H1 (cell line): ENCODE measurements around the gene ADA. TPM values are rescaled to one million over a fixed set of nuclear protein-coding genes. Genes with fewer than 3 reads are reported as not detected.

Experiments used
- CTCF ChIA-PET: fragments of 300-600 bp; sonication (Branson Sonifier 250); formaldehyde crosslinking; loops from one replicate; lab custom pipeline; 2021; ENCODE audit not compliant: partially characterized antibody; lab: Charles Lee
- POLR2A ChIA-PET: fragments of 300-600 bp; sonication (Branson Sonifier 250); formaldehyde crosslinking; loops from one replicate; lab custom pipeline; 2021; ENCODE audit warnings: inconsistent platforms; ENCODE audit not compliant: partially characterized antibody; lab: Charles Lee
- DNase-seq, 2 experiments: peaks; one replicate each; pipeline versions ENCODE4 v3.0.0 to v3.0.0-alpha.2; 2010 to 2022; ENCODE audit warnings: low spot score in 2 of 2, low read depth in 1 of 2, mixed read lengths in 1 of 2
- FAIRE-seq: peaks from 2 replicates; lab custom pipeline; 2011; peaks lifted over from hg19 to GRCh38; lab: Jason Lieb, UNC
- H2AFZ ChIP-seq: 2 replicates; pipeline ENCODE4 v1.8.1; 2012; ENCODE audit warnings: low read length, inconsistent platforms
- H2AK5ac ChIP-seq: 2 replicates; pipeline ENCODE4 v1.6.1; 2013; ENCODE audit warnings: low read depth, low read length
- H2BK120ac ChIP-seq: replicated peaks from 2 replicates; pipeline ENCODE3; 2013; ENCODE audit warnings: low read depth, low read length, inconsistent platforms
- H2BK12ac ChIP-seq: 2 replicates; pipeline ENCODE4 v1.6.1; 2013; ENCODE audit warnings: low read depth, low read length
- H2BK15ac ChIP-seq: 2 replicates; pipeline ENCODE4 v1.6.1; 2013; ENCODE audit warnings: low read length
- H2BK20ac ChIP-seq: 2 replicates; pipeline ENCODE4 v1.6.1; 2013; ENCODE audit warnings: low read length
- H2BK5ac ChIP-seq: 2 replicates; pipeline ENCODE4 v1.6.1; 2013; ENCODE audit warnings: low read depth, low read length
- H3K14ac ChIP-seq: 2 replicates; pipeline ENCODE4 v1.6.1; 2013; ENCODE audit warnings: inconsistent platforms; ENCODE audit not compliant: insufficient read length
- H3K18ac ChIP-seq: 2 replicates; pipeline ENCODE4 v1.6.1; 2013; ENCODE audit warnings: low read length; ENCODE audit errors: extremely low read depth
- H3K23ac ChIP-seq: 2 replicates; pipeline ENCODE4 v1.6.1; 2013; ENCODE audit warnings: inconsistent platforms; ENCODE audit not compliant: insufficient read length
- H3K23me2 ChIP-seq: 2 replicates; pipeline ENCODE4 v1.6.1; 2013; ENCODE audit warnings: low read depth, low read length
- H3K27ac ChIP-seq: 2 replicates; pipeline ENCODE4 v1.6.1; 2011; ENCODE audit warnings: low read depth, low read length, inconsistent platforms
- H3K27me3 ChIP-seq, 4 experiments: replicated peaks in 1 of 4; 1 replicate in 1 of 4; 2 replicates in 3 of 4; pipeline versions ENCODE4 v1.6.1 to v1.8.1; 2011 to 2013; ENCODE audit warnings: low read length in 3 of 4, mild to moderate bottlenecking in 3 of 4, inconsistent platforms in 2 of 4, mixed read lengths in 2 of 4, moderate library complexity in 1 of 4; ENCODE audit not compliant: control insufficient read depth in 3 of 4, insufficient read depth in 3 of 4; ENCODE audit errors: extremely low read depth in 1 of 4
- H3K36me3 ChIP-seq, 4 experiments: 2 replicates each; pipeline versions ENCODE4 v1.6.1 to v1.8.1; 2011 to 2013; ENCODE audit warnings: mild to moderate bottlenecking in 4 of 4, low read length in 3 of 4, moderate library complexity in 2 of 4, control low read depth in 1 of 4, inconsistent platforms in 1 of 4; ENCODE audit not compliant: insufficient read depth in 4 of 4, control insufficient read depth in 2 of 4
- H3K4ac ChIP-seq: replicated peaks from 2 replicates; pipeline ENCODE3; 2013; ENCODE audit warnings: low read length, low read depth, mixed read lengths, inconsistent platforms; ENCODE audit not compliant: insufficient read length
- H3K4me1 ChIP-seq, 4 experiments: replicated peaks in 1 of 4; 1 replicate in 1 of 4; 2 replicates in 3 of 4; pipeline versions ENCODE4 v1.6.1 to v1.8.1; 2011 to 2013; ENCODE audit warnings: low read length in 3 of 4, inconsistent platforms in 2 of 4, mixed read lengths in 1 of 4; ENCODE audit not compliant: insufficient read depth in 4 of 4, control insufficient read depth in 3 of 4
- H3K4me2 ChIP-seq, 2 experiments: 2 replicates each; pipeline versions ENCODE4 v1.6.1 to v1.8.1; 2011 to 2013; ENCODE audit warnings: low read depth in 2 of 2, low read length in 2 of 2, control low read depth in 1 of 2, inconsistent platforms in 1 of 2, mild to moderate bottlenecking in 1 of 2; ENCODE audit not compliant: insufficient read depth in 1 of 2
- H3K4me3 ChIP-seq, 4 experiments: fragments of 200-600, 300-600 bp in 1 of 4; sonication (generic), shearing (Covaris generic), sonication (Bioruptor Twin) in 1 of 4; 2 replicates each; pipeline versions ENCODE4 v1.5.1 to v1.8.1; 2011 to 2016; ENCODE audit warnings: low read length in 4 of 4, low read depth in 3 of 4, control low read depth in 2 of 4, inconsistent platforms in 2 of 4, mild to moderate bottlenecking in 2 of 4, mixed read lengths in 1 of 4, moderate library complexity in 1 of 4; ENCODE audit not compliant: insufficient read depth in 2 of 4; ENCODE audit errors: extremely low read depth in 1 of 4
- H3K56ac ChIP-seq: replicated peaks from 2 replicates; pipeline ENCODE3; 2013; ENCODE audit warnings: low read depth, mild to moderate bottlenecking, mixed read lengths, low read length, inconsistent platforms; ENCODE audit not compliant: insufficient read length
- H3K79me1 ChIP-seq: 2 replicates; pipeline ENCODE4 v1.6.1; 2013; ENCODE audit warnings: low read depth, low read length, control low read depth
- H3K79me2 ChIP-seq, 2 experiments: 2 replicates each; pipeline versions ENCODE4 v1.6.1 to v1.8.1; 2012 to 2013; ENCODE audit warnings: low read length in 2 of 2, mild to moderate bottlenecking in 2 of 2, inconsistent platforms in 1 of 2; ENCODE audit not compliant: insufficient read depth in 2 of 2, control insufficient read depth in 1 of 2
- H3K9ac ChIP-seq, 4 experiments: replicated peaks in 1 of 4; 1 replicate in 1 of 4; 2 replicates in 3 of 4; pipeline versions ENCODE4 v1.6.1 to v1.8.1; 2011 to 2013; ENCODE audit warnings: low read depth in 3 of 4, low read length in 3 of 4, control low read depth in 2 of 4, mild to moderate bottlenecking in 2 of 4, moderate library complexity in 2 of 4, inconsistent platforms in 1 of 4; ENCODE audit errors: extremely low read depth in 1 of 4
- H3K9me3 ChIP-seq, 2 experiments: 2 replicates each; pipeline versions ENCODE4 v1.6.1 to v1.8.1; 2012 to 2013; ENCODE audit warnings: mild to moderate bottlenecking in 2 of 2, moderate library complexity in 2 of 2, control low read depth in 1 of 2, inconsistent platforms in 1 of 2, low read depth in 1 of 2, low read length in 1 of 2, mixed read lengths in 1 of 2; ENCODE audit not compliant: insufficient read depth in 2 of 2
- H4K20me1 ChIP-seq, 2 experiments: replicated peaks in 1 of 2; 2 replicates each; pipeline versions ENCODE3 to v1.8.1; 2011 to 2013; ENCODE audit warnings: inconsistent platforms in 2 of 2, low read length in 2 of 2, mild to moderate bottlenecking in 1 of 2; ENCODE audit not compliant: insufficient read depth in 2 of 2, control insufficient read depth in 1 of 2
- H4K5ac ChIP-seq: 2 replicates; pipeline ENCODE4 v1.6.1; 2013; ENCODE audit warnings: low read length, low read depth, mixed read lengths, inconsistent platforms; ENCODE audit not compliant: insufficient read length
- H4K8ac ChIP-seq: 2 replicates; pipeline ENCODE4 v1.8.0; 2013; ENCODE audit warnings: mild to moderate bottlenecking, moderate library complexity, low read length, inconsistent platforms; ENCODE audit not compliant: insufficient read depth; ENCODE audit errors: extremely low read depth
- H4K91ac ChIP-seq: replicated peaks from 2 replicates; pipeline ENCODE3; 2013; ENCODE audit warnings: low read length, mixed read lengths, inconsistent platforms; ENCODE audit not compliant: insufficient read length
- CEBPB ChIP-seq: IDR thresholded peaks from 2 replicates; pipeline ENCODE4 v1.6.1; 2012; ENCODE audit warnings: low read depth, low read length
- KDM1A ChIP-seq: fragments of 200-600, 300-600 bp; sonication (generic); IDR thresholded peaks from 2 replicates; pipeline ENCODE4 v1.7.1; 2016; ENCODE audit warnings: mild to moderate bottlenecking, low read length, borderline replicate concordance
- NRF1 ChIP-seq: IDR thresholded peaks from 2 replicates; pipeline ENCODE4 v1.6.1; 2011; ENCODE audit warnings: mild to moderate bottlenecking, low read depth, low read length, improper control_type of control experiment
- RBBP5 ChIP-seq: IDR thresholded peaks from 2 replicates; pipeline ENCODE4 v1.7.1; 2012; ENCODE audit warnings: low read depth, mild to moderate bottlenecking, inconsistent platforms, low read length, moderate library complexity, borderline replicate concordance
- RNF2 ChIP-seq: fragments of 200-900, 300-1000 bp; sonication (generic); IDR thresholded peaks from 2 replicates; pipeline ENCODE4 v1.7.1; 2016; ENCODE audit warnings: borderline replicate concordance, low read depth, mild to moderate bottlenecking, antibody characterized with exemption, low read length; ENCODE audit not compliant: poor library complexity, severe bottlenecking; ENCODE audit errors: missing control alignments
- SAP30 ChIP-seq: fragments of 300-600 bp; sonication (generic); IDR thresholded peaks from 2 replicates; pipeline ENCODE4 v1.7.1; 2012; ENCODE audit warnings: low read length, moderate library complexity, mild to moderate bottlenecking, inconsistent platforms; ENCODE audit not compliant: insufficient read depth, insufficient replicate concordance
- SIN3A ChIP-seq, 2 experiments: IDR thresholded peaks in 1 of 2; conservative IDR thresholded peaks in 1 of 2; 2 replicates each; pipeline ENCODE4 v1.6.1; 2011 to 2012; ENCODE audit warnings: low read length in 2 of 2, improper control_type of control experiment in 1 of 2, low read depth in 1 of 2, mild to moderate bottlenecking in 1 of 2
- SP1 ChIP-seq: IDR thresholded peaks from 2 replicates; pipeline ENCODE4 v1.6.1; 2011; ENCODE audit warnings: low read depth, low read length
- TAF7 ChIP-seq: optimal IDR thresholded peaks from 2 replicates; pipeline ENCODE3; 2011; ENCODE audit warnings: low read depth, mild to moderate bottlenecking, inconsistent platforms, low read length, moderate library complexity, borderline replicate concordance
- WGBS, 2 experiments: shearing (Covaris generic) in 1 of 2; methylation state at CpG; one replicate each; pipeline versions ENCODE4 v1.1.6 to v1.1.7; 2013 to 2015; ENCODE audit warnings: low lambda C conversion rate in 2 of 2, mixed read lengths in 2 of 2, inconsistent platforms in 1 of 2, low coverage in 1 of 2, missing lambda C conversion rate in 1 of 2; ENCODE audit not compliant: insufficient replicate concordance in 2 of 2, insufficient coverage in 1 of 2, insufficient read length in 1 of 2; ENCODE audit errors: extremely low coverage in 1 of 2, missing lambda C conversion rate in 1 of 2; 5-methylcytosine and 5-hydroxymethylcytosine counted together
- polyA plus RNA-seq, 7 experiments: library from polyadenylated mRNA; depleted of rRNA in 3 of 7; stranded (reverse) in 5 of 7; unstranded in 2 of 7; fragments of >200 nt in 5 of 7; fragments of 200-250 nt in 2 of 7; gene quantifications; 1 replicate in 5 of 7; 2 replicates in 1 of 7; 4 replicates in 1 of 7; pipeline versions ENCODE4 v1.2.1 to v1.2.3, GENCODE V29; 2011 to 2013; ENCODE audit warnings: missing spikeins in 2 of 7, mixed read lengths in 2 of 7
- total RNA-seq: library from RNA; stranded (reverse); fragmentation: NEBNext Ultra II Directional; extraction: Animal tissue kit (Norgen Biotek cat#: 25700); gene quantifications from 2 replicates; pipeline ENCODE4 v1.2.1, GENCODE V29; 2021
- TF ChIP-seq, protein P1 (sequence below): IDR thresholded peaks from 2 replicates; pipeline ENCODE4 v1.6.1; 2011; ENCODE audit warnings: low read length, improper control_type of control experiment
- TF ChIP-seq, protein P2 (sequence below): IDR thresholded peaks from 2 replicates; pipeline ENCODE4 v1.6.1; 2012; ENCODE audit warnings: inconsistent platforms

Gene ADA
- total and polyA plus RNA-seq, 2 of the 8 experiments (the other 6 are each of a cell fraction or from before 2014, with no cell fraction given): 19.9 to 32.8 TPM

DNA sequence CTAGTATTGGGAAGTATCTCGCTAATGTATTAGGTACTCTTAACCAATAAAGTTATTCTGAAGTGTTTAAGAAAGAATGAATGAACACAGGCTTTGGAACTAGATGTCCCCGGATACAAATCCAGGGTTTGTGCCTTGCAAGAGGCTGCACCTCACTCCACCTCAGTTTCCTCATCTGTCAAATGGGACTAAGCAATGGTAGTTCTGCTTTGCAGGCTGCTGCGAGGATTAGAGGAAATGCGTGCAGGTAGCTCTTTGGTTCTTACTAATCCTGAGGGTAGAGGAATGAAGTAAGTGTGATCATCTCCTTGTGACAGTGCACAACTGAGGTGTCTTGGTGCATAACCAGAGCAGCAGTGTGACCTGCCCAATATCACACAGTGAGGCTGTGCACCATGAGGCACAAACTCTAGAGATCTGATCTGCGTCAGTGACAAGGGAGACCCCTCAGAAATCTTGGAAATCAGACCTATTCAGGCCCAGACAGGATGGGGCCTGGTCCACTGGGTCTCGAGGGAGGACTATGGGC is 26.7 kb downstream of the ADA start:
- H3K27me3 ChIP-seq: no peaks in the 10 kb centered on the region
- no peak overlapping the region for H3K4ac ChIP-seq
- H3K79me1 ChIP-seq: no peaks in the 10 kb centered on the region; the same call in 1 of the 2 replicates
- POLR2A ChIA-PET: interaction anchor here (0.6 to 1.9 kb wide), 3 partner anchors 8 to 16 kb away, joined by 4 to 6 read pairs (median 4); no protein-coding TSS in a partner anchor
- peaks cover 0 to 7% of the 10 kb centered on the region in 2 experiments for H4K20me1 ChIP-seq
- no peak overlapping the region for H3K23ac ChIP-seq
- H4K5ac ChIP-seq: no peak overlapping the region
- no peak overlapping the region for H2AK5ac ChIP-seq
- peaks cover 2 to 8% (median 4%) of the 10 kb centered on the region in 4 experiments; a peak in 5 of 8 replicates for H3K36me3 ChIP-seq
- no peak overlapping the region for H3K4me2 ChIP-seq
- H3K14ac ChIP-seq: no peak overlapping the region
- H2BK120ac ChIP-seq: no peak overlapping the region
- H4K8ac ChIP-seq: no peak overlapping the region
- H2BK5ac ChIP-seq: no peak overlapping the region
- H3K79me2 ChIP-seq: no peaks in the 10 kb centered on the region
- H3K56ac ChIP-seq: no peak overlapping the region
- 85% methylated on average over 6 of the region's 6 CpGs; no CpG with 5 or more reads in 1 of the 2 experiments for WGBS, 2 experiments
- no peaks in the 10 kb centered on the region for H3K9me3 ChIP-seq
- H3K4me3 ChIP-seq: no peak overlapping the region
- no peak overlapping the region for H2AFZ ChIP-seq
- H3K23me2 ChIP-seq: no peaks in the 10 kb centered on the region
- FAIRE-seq (no peak), DNase-seq (no peak)
- peaks cover 0 to 3% (median 0%) of the 10 kb centered on the region in 4 experiments; a peak in 3 of 7 replicates for H3K4me1 ChIP-seq
- H2BK20ac ChIP-seq: no peak overlapping the region
- no peak overlapping the region for H3K27ac ChIP-seq
- H2BK12ac ChIP-seq: no peak overlapping the region
- CTCF ChIA-PET: interaction anchor here (0.7 to 1.0 kb wide), 2 partner anchors 27 to 60 kb away, joined by 3 read pairs; no protein-coding TSS in a partner anchor
- H3K18ac ChIP-seq: no peak overlapping the region
- no peak overlapping the region for H4K91ac ChIP-seq
- H3K9ac ChIP-seq: no peak overlapping the region
- no peak overlapping the region for H2BK15ac ChIP-seq
- TF ChIP-seq CEBPB (no peak), RNF2 (no peak), RBBP5 (no peak), SP1 (no peak), NRF1 (no peak), TAF7 (no peak), SIN3A (conservative IDR thresholded peaks at IDR 0.05 in 1 of 2, IDR thresholded peaks at IDR 0.05 in 1 of 2; ENCODE audit: low read depth in 1 of 2, low read length in 2 of 2) (no peak), SAP30 (no peak), KDM1A (no peak)
- TF ChIP-seq, protein P1, sequence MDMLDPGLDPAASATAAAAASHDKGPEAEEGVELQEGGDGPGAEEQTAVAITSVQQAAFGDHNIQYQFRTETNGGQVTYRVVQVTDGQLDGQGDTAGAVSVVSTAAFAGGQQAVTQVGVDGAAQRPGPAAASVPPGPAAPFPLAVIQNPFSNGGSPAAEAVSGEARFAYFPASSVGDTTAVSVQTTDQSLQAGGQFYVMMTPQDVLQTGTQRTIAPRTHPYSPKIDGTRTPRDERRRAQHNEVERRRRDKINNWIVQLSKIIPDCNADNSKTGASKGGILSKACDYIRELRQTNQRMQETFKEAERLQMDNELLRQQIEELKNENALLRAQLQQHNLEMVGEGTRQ: no peak
- TF ChIP-seq, protein P2, sequence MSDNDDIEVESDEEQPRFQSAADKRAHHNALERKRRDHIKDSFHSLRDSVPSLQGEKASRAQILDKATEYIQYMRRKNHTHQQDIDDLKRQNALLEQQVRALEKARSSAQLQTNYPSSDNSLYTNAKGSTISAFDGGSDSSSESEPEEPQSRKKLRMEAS: no peak
